Measurements from ENCODE around the gene TLL1. TPM values are rescaled to one million over a fixed set of nuclear protein-coding genes. Genes with fewer than 3 reads are reported as not detected.

Gene TLL1
- not detected for total RNA-seq

- H3K36me3 Mint-ChIP-seq: no peaks in the 10 kb centered on the region
- no peaks in the 10 kb centered on the region for H3K9me3 Mint-ChIP-seq
- H3K4me3 Mint-ChIP-seq: peak within 1 kb of the TSS; percentile 32
- peaks cover 61% of the 10 kb centered on the region for H3K27me3 Mint-ChIP-seq
- no peak within 1 kb of the TSS for H3K27ac Mint-ChIP-seq
- DNase-seq: no peak
- H3K4me1 Mint-ChIP-seq: peaks cover 2% of the 10 kb centered on the region
Observed at GRCh38 chr4:165872461-165873297, at the start of gene TLL1. Gene TLL1 (plus strand): TSS chr4:165873237. CDS start chr4:165873905, 668 bp downstream.

GRCh38 chr4:165826166-165826565 lies 46.9 kb upstream of the TLL1 start:
- no peak overlapping the region for H3K4me3 Mint-ChIP-seq

DNA sequence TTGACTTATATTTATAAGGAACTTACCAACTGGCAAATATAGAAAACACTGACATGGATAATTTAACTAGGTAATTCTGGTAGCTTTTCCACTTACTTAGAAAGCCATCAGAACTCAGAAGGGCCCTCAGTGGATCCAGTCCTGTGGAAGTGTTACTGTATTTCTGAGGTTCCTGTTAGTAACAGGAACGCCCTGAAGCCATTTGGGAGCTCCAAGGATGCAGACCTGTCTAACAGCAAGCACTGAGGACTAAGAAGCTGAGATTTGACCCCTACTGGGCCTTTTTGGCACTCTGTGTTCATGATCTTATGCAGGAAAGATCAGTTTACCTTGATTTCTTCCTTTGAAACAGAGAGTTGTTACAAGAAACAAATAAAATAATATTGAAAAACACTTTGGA lies 46.0 kb upstream of the TLL1 start:
- peaks cover 7% of the 10 kb centered on the region for H3K9me3 Mint-ChIP-seq
- no peak overlapping the region for H3K4me3 Mint-ChIP-seq
- no peaks in the 10 kb centered on the region for H3K27me3 Mint-ChIP-seq
- H3K27ac Mint-ChIP-seq: no peak overlapping the region
- H3K36me3 Mint-ChIP-seq: no peaks in the 10 kb centered on the region
- H3K4me1 Mint-ChIP-seq: no peaks in the 10 kb centered on the region
- DNase-seq: no peak

More at GRCh38 chr4:165826166-165826565, 46.9 kb upstream of the TLL1 start:
- no peaks in the 10 kb centered on the region for H3K4me1 Mint-ChIP-seq
- DNase-seq: no peak
- H3K27me3 Mint-ChIP-seq: no peaks in the 10 kb centered on the region
- no peak overlapping the region for H3K27ac Mint-ChIP-seq
- peaks cover 5% of the 10 kb centered on the region for H3K9me3 Mint-ChIP-seq
- H3K36me3 Mint-ChIP-seq: no peaks in the 10 kb centered on the region

DNA sequence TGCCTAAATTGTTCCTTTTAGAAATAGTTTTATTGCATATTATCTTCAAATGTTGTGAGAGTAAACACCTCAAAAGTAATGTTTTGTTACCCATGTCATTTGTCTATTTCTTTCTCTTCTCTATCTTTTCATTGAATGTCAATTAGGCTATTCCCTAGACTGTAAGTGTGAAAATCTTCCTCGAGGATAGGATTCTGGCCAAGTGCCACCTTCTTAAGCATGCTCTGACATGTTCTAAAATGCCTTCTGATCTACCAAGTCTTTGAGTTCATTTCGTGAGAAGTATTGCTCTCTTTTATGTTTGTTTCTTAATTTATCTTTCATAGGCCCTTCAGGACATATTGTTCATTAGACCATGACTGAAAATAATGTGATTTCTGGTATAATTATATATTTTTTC lies 44.1 kb upstream of the TLL1 start:
- no peak overlapping the region for H3K4me3 Mint-ChIP-seq
- no peaks in the 10 kb centered on the region for H3K36me3 Mint-ChIP-seq
- no peaks in the 10 kb centered on the region for H3K27me3 Mint-ChIP-seq
- no peak for DNase-seq
- H3K4me1 Mint-ChIP-seq: no peaks in the 10 kb centered on the region
- no peak overlapping the region for H3K27ac Mint-ChIP-seq
- peaks cover 6% of the 10 kb centered on the region for H3K9me3 Mint-ChIP-seq

DNA sequence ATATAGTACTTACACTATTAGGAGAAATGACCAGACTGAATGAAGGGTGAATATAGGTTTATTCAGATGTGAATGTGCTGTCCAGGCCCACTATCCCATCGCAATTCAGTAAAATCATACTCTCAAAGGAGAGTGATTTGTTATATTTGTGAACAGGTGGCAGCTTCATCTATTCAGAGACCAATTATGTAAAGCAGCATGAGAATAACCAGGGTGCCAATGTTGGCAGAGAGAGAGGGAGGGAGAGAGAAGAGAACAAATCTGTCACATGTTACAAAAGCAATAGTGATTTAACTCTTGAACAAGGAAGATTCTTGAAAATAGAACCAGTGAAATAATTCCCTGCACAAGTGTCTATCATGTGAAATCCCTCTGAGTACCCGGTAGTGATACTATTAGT lies 38.9 kb upstream of the TLL1 start:
- no peaks in the 10 kb centered on the region for H3K27me3 Mint-ChIP-seq
- H3K4me3 Mint-ChIP-seq: no peak overlapping the region
- H3K4me1 Mint-ChIP-seq: no peaks in the 10 kb centered on the region
- no peaks in the 10 kb centered on the region for H3K36me3 Mint-ChIP-seq
- peaks cover 3% of the 10 kb centered on the region for H3K9me3 Mint-ChIP-seq
- no peak for DNase-seq
- H3K27ac Mint-ChIP-seq: no peak overlapping the region

GRCh38 chr4:165838575-165838974 lies 34.5 kb upstream of the TLL1 start:
- H3K4me3 Mint-ChIP-seq: no peak overlapping the region
- no peak overlapping the region for H3K27ac Mint-ChIP-seq
- H3K27me3 Mint-ChIP-seq: no peaks in the 10 kb centered on the region
- H3K9me3 Mint-ChIP-seq: no peaks in the 10 kb centered on the region
- no peaks in the 10 kb centered on the region for H3K36me3 Mint-ChIP-seq
- DNase-seq: no peak
- H3K4me1 Mint-ChIP-seq: no peaks in the 10 kb centered on the region

DNA sequence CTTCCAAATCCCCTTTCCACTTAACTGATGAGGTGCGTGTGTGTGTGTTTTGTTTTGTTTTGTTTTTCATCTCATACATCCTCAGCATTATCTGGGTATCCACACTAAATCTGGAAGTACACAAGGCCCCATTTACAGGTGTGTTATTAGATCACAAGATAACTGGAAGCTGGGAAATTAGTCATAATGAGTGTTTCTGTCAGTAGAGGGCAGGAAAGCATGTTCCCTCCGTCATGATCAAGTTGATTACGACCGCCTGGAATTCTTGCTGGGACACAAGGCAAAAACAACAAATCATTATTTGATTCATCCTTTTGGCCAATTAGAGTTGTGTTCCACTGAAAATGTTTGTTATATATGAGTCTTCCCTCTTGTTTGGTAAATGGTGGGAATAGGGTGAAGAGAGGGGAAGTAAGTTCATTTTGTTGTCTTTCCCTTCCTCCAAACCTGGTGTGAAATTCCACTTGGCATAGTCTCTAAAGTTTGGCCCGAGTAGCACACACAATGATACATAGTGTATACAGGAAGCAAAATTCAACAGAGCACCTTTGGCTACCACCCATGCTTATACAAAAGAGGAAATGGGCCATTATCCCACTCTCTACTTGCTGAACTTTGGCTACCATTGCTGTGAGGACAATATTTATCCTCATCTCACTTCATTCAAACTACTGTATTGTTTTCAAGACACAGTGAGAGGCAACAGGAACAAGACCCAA lies 33.3 kb upstream of the TLL1 start:
- H3K27ac Mint-ChIP-seq: no peak overlapping the region
- no peak for DNase-seq
- no peaks in the 10 kb centered on the region for H3K36me3 Mint-ChIP-seq
- no peaks in the 10 kb centered on the region for H3K4me1 Mint-ChIP-seq
- H3K27me3 Mint-ChIP-seq: no peaks in the 10 kb centered on the region
- H3K4me3 Mint-ChIP-seq: no peak overlapping the region
- no peaks in the 10 kb centered on the region for H3K9me3 Mint-ChIP-seq

DNA sequence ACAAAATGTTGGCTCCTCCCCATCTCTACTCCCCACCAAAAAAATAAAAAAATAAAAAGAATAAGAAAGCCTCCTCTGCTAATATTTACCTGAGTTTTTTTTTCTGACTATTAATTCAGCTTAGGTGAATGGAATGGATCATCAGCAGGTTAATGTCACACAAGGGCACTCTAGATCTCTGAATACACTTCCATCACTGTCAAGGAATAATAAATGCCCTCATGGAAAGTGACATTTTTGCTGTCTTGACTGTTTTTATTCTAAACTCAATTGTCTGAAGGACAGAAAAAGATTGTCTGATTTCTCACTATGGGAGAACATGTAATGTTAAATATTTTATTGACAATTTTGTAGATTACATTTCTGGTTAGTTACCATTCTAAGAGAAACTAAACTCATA lies 30.4 kb upstream of the TLL1 start:
- Mint-ChIP-seq H3K9me3 (no peaks in the 10 kb centered on the region), H3K4me3 (no peak overlapping the region), H3K36me3 (no peaks in the 10 kb centered on the region), H3K4me1 (no peaks in the 10 kb centered on the region), H3K27ac (no peak overlapping the region), H3K27me3 (no peaks in the 10 kb centered on the region)
- DNase-seq: no peak

DNA sequence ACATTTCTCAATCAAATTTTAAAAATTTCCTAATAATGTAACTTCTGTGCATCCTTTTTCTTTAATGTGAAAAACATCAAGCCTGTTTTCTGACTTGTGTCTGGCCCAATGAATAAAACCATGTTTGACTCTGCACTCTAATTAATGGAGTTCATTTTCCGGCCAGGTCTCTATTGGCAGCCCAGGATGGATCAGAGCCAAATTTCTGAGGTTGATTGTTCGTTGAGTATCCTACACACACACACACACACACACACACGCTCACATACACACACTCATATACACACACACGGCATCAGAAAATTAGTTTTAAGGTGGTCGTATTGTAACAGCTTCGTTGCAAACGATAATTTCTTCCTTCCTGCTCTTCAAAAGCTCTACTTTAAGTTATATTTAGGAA lies 28.9 kb upstream of the TLL1 start:
- Mint-ChIP-seq H3K4me1 (no peaks in the 10 kb centered on the region), H3K4me3 (no peak overlapping the region), H3K27me3 (no peaks in the 10 kb centered on the region), H3K27ac (no peak overlapping the region), H3K36me3 (no peaks in the 10 kb centered on the region), H3K9me3 (no peaks in the 10 kb centered on the region)
- DNase-seq: no peak

- DNase-seq: no peak
- H3K4me3 Mint-ChIP-seq: no peak overlapping the region
- no peaks in the 10 kb centered on the region for H3K9me3 Mint-ChIP-seq
- no peak overlapping the region for H3K27ac Mint-ChIP-seq
- no peaks in the 10 kb centered on the region for H3K4me1 Mint-ChIP-seq
- no peaks in the 10 kb centered on the region for H3K36me3 Mint-ChIP-seq
- no peaks in the 10 kb centered on the region for H3K27me3 Mint-ChIP-seq
Observed at GRCh38 chr4:165851256-165851655, 21.8 kb upstream of the TLL1 start.

GRCh38 chr4:165855191-165855590 lies 17.8 kb upstream of the TLL1 start:
- Mint-ChIP-seq H3K27me3 (no peaks in the 10 kb centered on the region), H3K4me3 (no peak overlapping the region), H3K36me3 (no peaks in the 10 kb centered on the region), H3K9me3 (no peaks in the 10 kb centered on the region), H3K27ac (no peak overlapping the region), H3K4me1 (no peaks in the 10 kb centered on the region)
- no peak for DNase-seq

- no peaks in the 10 kb centered on the region for H3K36me3 Mint-ChIP-seq
- H3K27me3 Mint-ChIP-seq: no peaks in the 10 kb centered on the region
Observed at GRCh38 chr4:165861363-165861762, 11.7 kb upstream of the TLL1 start.

DNA sequence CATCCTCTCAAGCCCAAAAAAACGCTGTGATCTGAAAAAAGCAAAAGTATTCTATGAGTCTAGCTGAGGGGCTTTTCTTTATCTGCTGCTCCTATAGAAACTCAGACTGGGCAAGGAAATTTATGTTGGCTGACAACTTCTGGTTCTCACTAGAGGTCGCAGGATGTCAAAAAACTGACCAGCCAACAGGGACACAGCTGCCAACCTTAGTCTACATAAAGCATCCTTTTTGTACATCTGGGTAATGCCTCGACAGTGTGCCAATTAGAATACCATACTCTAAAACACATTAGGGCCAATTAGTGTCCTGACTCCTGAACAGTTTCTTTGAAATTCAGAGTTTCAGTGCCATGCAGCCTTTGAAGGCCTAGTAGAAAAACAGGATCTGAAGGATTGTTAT lies 8.8 kb upstream of the TLL1 start:
- H3K27ac Mint-ChIP-seq: no peak overlapping the region
- H3K4me3 Mint-ChIP-seq: no peak overlapping the region
- no peak for DNase-seq
- no peaks in the 10 kb centered on the region for H3K27me3 Mint-ChIP-seq
- no peaks in the 10 kb centered on the region for H3K36me3 Mint-ChIP-seq
- H3K4me1 Mint-ChIP-seq: no peaks in the 10 kb centered on the region
- no peaks in the 10 kb centered on the region for H3K9me3 Mint-ChIP-seq

More at GRCh38 chr4:165861363-165861762, 11.7 kb upstream of the TLL1 start:
- no peak overlapping the region for H3K27ac Mint-ChIP-seq
- DNase-seq: no peak
- no peaks in the 10 kb centered on the region for H3K4me1 Mint-ChIP-seq
- H3K4me3 Mint-ChIP-seq: no peak overlapping the region
- no peaks in the 10 kb centered on the region for H3K9me3 Mint-ChIP-seq

- H3K4me1 Mint-ChIP-seq: no peaks in the 10 kb centered on the region
- H3K4me3 Mint-ChIP-seq: no peak overlapping the region
- no peak overlapping the region for H3K27ac Mint-ChIP-seq
- H3K27me3 Mint-ChIP-seq: peaks cover under 1% of the 10 kb centered on the region
- no peaks in the 10 kb centered on the region for H3K36me3 Mint-ChIP-seq
- no peak for DNase-seq
- H3K9me3 Mint-ChIP-seq: no peaks in the 10 kb centered on the region
Observed at GRCh38 chr4:165866019-165866650, 6.9 kb upstream of the TLL1 start.

GRCh38 chr4:165867961-165868360 lies 5.1 kb upstream of the TLL1 start:
- H3K4me3 Mint-ChIP-seq: no peak overlapping the region
- H3K27ac Mint-ChIP-seq: no peak overlapping the region
- no peak for DNase-seq
- peaks cover 18% of the 10 kb centered on the region for H3K27me3 Mint-ChIP-seq
- H3K36me3 Mint-ChIP-seq: no peaks in the 10 kb centered on the region
- H3K9me3 Mint-ChIP-seq: no peaks in the 10 kb centered on the region
- no peaks in the 10 kb centered on the region for H3K4me1 Mint-ChIP-seq
